HG02642 (cell line): ENCODE measurements around the gene RBCK1.
"Not testable (repeated sequence)": the region's sequence is repeated elsewhere in the genome, so short reads cannot be mapped to it uniquely, and the experiment has no call there.

Experiments
- ATAC-seq: cut with Tn5 transposase; IDR thresholded peaks from one replicate; pipeline ENCODE4 v1.9.1; 2021; ENCODE audit warnings: mild to moderate bottlenecking; ENCODE audit not compliant: unreplicated experiment, poor library complexity

The RBCK1 gene

GRCh38 chr20:375265-375889, 32.7 kb upstream of the RBCK1 start:
- no peak for ATAC-seq

- ATAC-seq: no peak
Measured at GRCh38 chr20:376089-376488, 32.0 kb upstream of the RBCK1 start.

- no peak for ATAC-seq
Measured at GRCh38 chr20:376750-377149, 31.3 kb upstream of the RBCK1 start.

GRCh38 chr20:377578-377977, 30.5 kb upstream of the RBCK1 start:
- not testable (repeated sequence) for ATAC-seq

- ATAC-seq: no peak
Measured at GRCh38 chr20:378961-379336, 29.1 kb upstream of the RBCK1 start.

GRCh38 chr20:380763-381580, 27.1 kb upstream of the RBCK1 start:
- ATAC-seq: peak; percentile 55

- peak; percentile 73 for ATAC-seq
Measured at GRCh38 chr20:381581-382290, 26.4 kb upstream of the RBCK1 start.

GRCh38 chr20:382291-383115, 25.6 kb upstream of the RBCK1 start:
- no peak for ATAC-seq

GRCh38 chr20:383889-384288, 24.2 kb upstream of the RBCK1 start:
- ATAC-seq: no peak

GRCh38 chr20:384723-385122, 23.4 kb upstream of the RBCK1 start:
- no peak for ATAC-seq

GRCh38 chr20:385448-385847, 22.7 kb upstream of the RBCK1 start:
- ATAC-seq: no peak

GRCh38 chr20:386634-387033, 21.5 kb upstream of the RBCK1 start:
- ATAC-seq: not testable (repeated sequence)

- no peak for ATAC-seq
Measured at GRCh38 chr20:387520-387919, 20.6 kb upstream of the RBCK1 start.

GRCh38 chr20:388034-388994, 19.8 kb upstream of the RBCK1 start:
- ATAC-seq: no peak

- ATAC-seq: no peak
Measured at GRCh38 chr20:389220-389619, 18.9 kb upstream of the RBCK1 start.

GRCh38 chr20:391041-391711, 16.9 kb upstream of the RBCK1 start:
- ATAC-seq: no peak

- not testable (repeated sequence) for ATAC-seq
Measured at GRCh38 chr20:393296-393695, 14.8 kb upstream of the RBCK1 start.

GRCh38 chr20:396252-396618, 11.9 kb upstream of the RBCK1 start:
- ATAC-seq: no peak
